NCI-H2107 treated with DMSO at 0.1 percent for 48 hours (cell line): Measurements from ENCODE around the gene CDKN2AIPNL.

ENCODE experiments used
- DNase-seq: peaks from one replicate; lab custom pipeline; 2025; ENCODE audit not compliant: unreplicated experiment; lab: John Stamatoyannopoulos, UW

CDKN2AIPNL gene

GRCh38 chr5:134411546-134412266 is at the start of gene CDKN2AIPNL:
Gene CDKN2AIPNL (minus strand): TSS chr5:134411881. CDS start chr5:134411854, 27 bp downstream.
- DNase-seq = peak; percentile 19

- DNase-seq = no peak
Observed at GRCh38 chr5:134460551-134460950, 48.9 kb upstream of the CDKN2AIPNL start.

- DNase-seq = no peak
Observed at GRCh38 chr5:134459491-134459890, 47.8 kb upstream of the CDKN2AIPNL start.

- peak; percentile 55 for DNase-seq
Observed at GRCh38 chr5:134459010-134459403, 47.3 kb upstream of the CDKN2AIPNL start.

- no peak for DNase-seq
Observed at GRCh38 chr5:134458234-134459009, 46.7 kb upstream of the CDKN2AIPNL start.

GRCh38 chr5:134457801-134458200 is 46.1 kb upstream of the CDKN2AIPNL start:
- no peak for DNase-seq

GRCh38 chr5:134456825-134457224 is 45.1 kb upstream of the CDKN2AIPNL start:
- no peak for DNase-seq

GRCh38 chr5:134455466-134455865 is 43.8 kb upstream of the CDKN2AIPNL start:
- no peak for DNase-seq

- DNase-seq = no peak
Observed at GRCh38 chr5:134453016-134453415, 41.3 kb upstream of the CDKN2AIPNL start.

- peak; percentile 50 for DNase-seq
Observed at GRCh38 chr5:134451936-134452505, 40.3 kb upstream of the CDKN2AIPNL start.

- DNase-seq = no peak
Observed at GRCh38 chr5:134451225-134451935, 39.7 kb upstream of the CDKN2AIPNL start.

- DNase-seq = no peak
Observed at GRCh38 chr5:134450374-134450773, 38.7 kb upstream of the CDKN2AIPNL start.

- DNase-seq = no peak
Observed at GRCh38 chr5:134449167-134449566, 37.5 kb upstream of the CDKN2AIPNL start.

GRCh38 chr5:134447815-134448520 is 36.3 kb upstream of the CDKN2AIPNL start:
- no peak for DNase-seq

- DNase-seq = no peak
Observed at GRCh38 chr5:134446938-134447337, 35.3 kb upstream of the CDKN2AIPNL start.

GRCh38 chr5:134445856-134446818 is 34.5 kb upstream of the CDKN2AIPNL start:
- DNase-seq = no peak

- no peak for DNase-seq
Observed at GRCh38 chr5:134444941-134445471, 33.3 kb upstream of the CDKN2AIPNL start.

- DNase-seq = no peak
Observed at GRCh38 chr5:134440201-134440755, 28.6 kb upstream of the CDKN2AIPNL start.

GRCh38 chr5:134439210-134439654 is 27.6 kb upstream of the CDKN2AIPNL start:
- DNase-seq = peak; percentile 85
